ENCODE results near the gene TEK.
A peak's percentile ranks its signal among the peaks of the same experiment; 100 is the strongest.
"Not testable (repeated sequence)": the region's sequence is repeated elsewhere in the genome, so short reads cannot be mapped to it uniquely, and the experiment has no call there.

TEK gene

GRCh38 chr9:27108981-27109541 lies at the start of gene TEK:
TEK (plus strand) TSS chr9:27109225; CDS start chr9:27109591, 366 bp downstream.
- DNase-seq, result no peak

- DNase-seq, result no peak
Measured at GRCh38 chr9:27059412-27059811, 49.6 kb upstream of the TEK start.

GRCh38 chr9:27059907-27060306 lies 49.1 kb upstream of the TEK start:
- DNase-seq, result no peak

GRCh38 chr9:27065288-27065687 lies 43.7 kb upstream of the TEK start:
- DNase-seq, result no peak

GRCh38 chr9:27073841-27074728 lies 34.9 kb upstream of the TEK start:
- no peak for DNase-seq

- DNase-seq, result no peak
Measured at GRCh38 chr9:27078685-27079084, 30.3 kb upstream of the TEK start.

- DNase-seq, result no peak
Measured at GRCh38 chr9:27085456-27085855, 23.6 kb upstream of the TEK start.

- DNase-seq, result no peak
Measured at GRCh38 chr9:27086818-27087680, 22.0 kb upstream of the TEK start.

GRCh38 chr9:27088981-27089380 lies 20.0 kb upstream of the TEK start:
- DNase-seq, result no peak

GRCh38 chr9:27089706-27090105 lies 19.3 kb upstream of the TEK start:
- DNase-seq, result no peak

- no peak for DNase-seq
Measured at GRCh38 chr9:27090231-27090630, 18.8 kb upstream of the TEK start.

GRCh38 chr9:27090711-27091110 lies 18.3 kb upstream of the TEK start:
- peak; percentile 2 for DNase-seq

- not testable (repeated sequence) for DNase-seq
Measured at GRCh38 chr9:27092496-27092895, 16.5 kb upstream of the TEK start.

- DNase-seq, result not testable (repeated sequence)
Measured at GRCh38 chr9:27093384-27094067, 15.5 kb upstream of the TEK start.

GRCh38 chr9:27094640-27095298 lies 14.3 kb upstream of the TEK start:
- DNase-seq, result no peak

- DNase-seq, result no peak
Measured at GRCh38 chr9:27107241-27107640, 1.8 kb upstream of the TEK start.

- DNase-seq, result no peak
Measured at GRCh38 chr9:27109621-27110020, 596 bp downstream of the TEK start.

- DNase-seq, result no peak
Measured at GRCh38 chr9:27110181-27110580, 1.2 kb downstream of the TEK start.

- DNase-seq, result no peak
Measured at GRCh38 chr9:27112235-27112634, 3.2 kb downstream of the TEK start.

- DNase-seq, result no peak
Measured at GRCh38 chr9:27117489-27118135, 8.6 kb downstream of the TEK start.

- DNase-seq, result no peak
Measured at GRCh38 chr9:27118916-27119315, 9.9 kb downstream of the TEK start.

GRCh38 chr9:27124151-27124550 lies 15.1 kb downstream of the TEK start:
- DNase-seq, result no peak
